GM18511 (cell line): ENCODE results near the gene EBF3.

Experiments used
- ATAC-seq: cut with Tn5 transposase; IDR thresholded peaks from one replicate; pipeline ENCODE4 v1.9.1; 2021; ENCODE audit warnings: mild to moderate bottlenecking, moderate library complexity; ENCODE audit not compliant: unreplicated experiment

EBF3 gene

GRCh38 chr10:129945526-129945925, 18.5 kb downstream of the EBF3 start:
- ATAC-seq: no peak

GRCh38 chr10:129945064-129945463, 19.0 kb downstream of the EBF3 start:
- ATAC-seq: no peak

GRCh38 chr10:129944456-129944855, 19.6 kb downstream of the EBF3 start:
- ATAC-seq: no peak

- no peak for ATAC-seq
Observed at GRCh38 chr10:129942936-129943715, 20.9 kb downstream of the EBF3 start.

GRCh38 chr10:129942391-129942790, 21.7 kb downstream of the EBF3 start:
- ATAC-seq: no peak

GRCh38 chr10:129942019-129942277, 22.1 kb downstream of the EBF3 start:
- no peak for ATAC-seq

GRCh38 chr10:129941199-129942018, 22.7 kb downstream of the EBF3 start:
- no peak for ATAC-seq

DNA sequence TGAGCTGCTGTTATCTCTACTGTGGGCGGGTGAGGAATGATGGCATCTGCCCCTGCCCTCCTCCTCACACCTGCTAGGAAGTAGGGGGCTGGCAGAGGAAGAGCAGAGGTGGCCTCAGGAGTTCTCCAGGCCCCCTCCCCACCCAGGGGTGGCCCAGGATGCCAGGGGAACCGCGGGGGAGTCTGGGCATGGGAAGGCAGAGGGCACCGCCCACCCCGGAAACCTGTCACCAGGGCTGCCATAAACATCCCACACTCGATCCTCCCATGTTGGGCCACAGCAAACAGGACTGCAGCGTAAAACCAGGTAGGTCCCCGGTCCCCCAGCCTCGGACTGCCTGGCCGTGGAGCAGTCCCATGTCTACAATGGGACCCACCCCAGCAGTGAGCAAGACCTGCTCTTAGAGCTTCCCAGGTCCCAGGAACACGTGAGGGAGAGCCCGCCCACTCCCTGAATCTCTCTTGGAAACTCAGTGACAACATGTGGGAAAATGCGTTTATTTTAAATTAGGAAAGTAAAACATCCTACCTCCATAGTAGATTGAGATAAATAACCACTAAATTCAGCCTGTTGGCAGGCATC, 23.4 kb downstream of the EBF3 start:
- ATAC-seq: no peak

DNA sequence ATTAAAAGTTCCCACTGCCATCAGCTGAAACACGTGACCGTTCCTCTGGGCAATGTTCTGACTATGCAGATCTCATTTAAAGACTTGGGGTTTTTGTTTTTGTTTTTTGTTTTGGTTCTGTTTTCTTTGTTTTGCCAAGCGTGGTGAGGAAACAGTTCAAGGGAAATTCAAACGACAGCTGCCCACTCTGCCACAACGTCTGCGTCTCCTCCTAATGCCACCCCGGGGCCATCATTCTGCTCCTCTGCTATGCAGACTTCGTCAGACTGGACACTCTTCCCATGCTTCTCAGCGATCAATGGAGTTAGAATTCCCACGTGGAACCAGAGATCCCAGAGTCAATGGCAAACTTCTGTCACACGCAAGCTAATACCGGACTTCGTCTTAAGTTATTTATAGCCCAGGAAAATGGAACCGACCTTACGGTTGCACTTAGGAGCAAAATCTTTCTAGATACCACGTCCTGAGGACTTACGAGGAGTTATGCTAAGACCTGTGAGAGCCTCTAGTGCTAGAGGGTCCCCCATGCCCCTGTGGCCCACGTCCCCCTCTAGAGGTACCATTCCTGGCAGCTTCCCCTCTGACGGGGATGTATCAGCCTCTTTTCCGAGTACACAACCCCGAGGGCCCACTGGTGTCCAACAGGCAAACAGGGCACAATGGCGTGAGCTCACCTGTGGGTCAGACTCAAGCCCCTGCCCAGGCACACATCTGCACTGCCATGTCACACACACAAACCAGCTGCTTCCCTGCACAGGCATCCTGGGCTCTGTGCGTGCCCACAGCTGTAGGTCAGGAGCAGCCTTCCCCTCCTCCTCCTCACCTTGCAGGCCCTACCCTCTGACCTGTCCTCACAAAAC, 24.4 kb downstream of the EBF3 start:
- ATAC-seq: no peak

DNA sequence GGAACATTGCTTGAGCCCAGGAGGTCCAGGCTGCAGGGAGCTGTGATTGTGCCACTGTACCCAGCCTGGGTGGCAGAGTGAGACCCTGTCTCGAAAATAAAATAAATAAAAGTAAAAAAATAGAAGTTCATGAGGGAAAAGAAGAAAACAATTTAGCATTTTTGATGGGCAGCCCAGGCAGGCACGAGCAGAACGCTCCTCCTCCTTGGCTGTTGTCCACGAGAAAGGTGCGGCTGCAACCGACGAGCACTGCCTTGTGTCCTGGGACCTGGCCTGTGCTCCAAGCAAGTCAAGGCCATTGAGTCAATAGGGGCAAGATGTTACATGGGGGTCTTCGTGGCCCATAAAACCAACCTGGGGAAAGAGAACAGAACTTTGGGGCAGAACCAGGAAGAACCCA, 25.6 kb downstream of the EBF3 start:
- no peak for ATAC-seq

DNA sequence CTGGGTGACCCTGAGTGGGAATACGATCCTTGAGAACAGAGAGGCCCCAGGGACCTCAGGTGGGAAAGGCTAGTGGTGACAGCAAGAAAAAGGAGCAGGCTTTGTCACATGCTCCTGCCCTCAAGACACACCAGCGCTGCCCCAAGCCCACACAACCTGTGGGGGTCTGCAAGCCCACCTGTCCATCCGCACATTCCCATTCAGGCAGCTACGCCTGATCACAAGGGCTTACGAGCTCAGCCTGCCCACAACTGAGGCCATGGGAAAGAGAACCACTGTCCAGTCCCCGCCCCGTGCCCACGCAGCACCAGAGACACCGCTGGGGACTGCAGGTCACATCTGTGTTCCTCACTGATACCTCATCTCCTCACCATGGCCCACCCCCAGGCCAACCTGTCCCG, 26.7 kb downstream of the EBF3 start:
- no peak for ATAC-seq

GRCh38 chr10:129936923-129937300, 27.2 kb downstream of the EBF3 start:
- ATAC-seq: no peak

GRCh38 chr10:129936266-129936922, 27.7 kb downstream of the EBF3 start:
- no peak for ATAC-seq

- no peak for ATAC-seq
Observed at GRCh38 chr10:129935867-129936152, 28.3 kb downstream of the EBF3 start.

DNA sequence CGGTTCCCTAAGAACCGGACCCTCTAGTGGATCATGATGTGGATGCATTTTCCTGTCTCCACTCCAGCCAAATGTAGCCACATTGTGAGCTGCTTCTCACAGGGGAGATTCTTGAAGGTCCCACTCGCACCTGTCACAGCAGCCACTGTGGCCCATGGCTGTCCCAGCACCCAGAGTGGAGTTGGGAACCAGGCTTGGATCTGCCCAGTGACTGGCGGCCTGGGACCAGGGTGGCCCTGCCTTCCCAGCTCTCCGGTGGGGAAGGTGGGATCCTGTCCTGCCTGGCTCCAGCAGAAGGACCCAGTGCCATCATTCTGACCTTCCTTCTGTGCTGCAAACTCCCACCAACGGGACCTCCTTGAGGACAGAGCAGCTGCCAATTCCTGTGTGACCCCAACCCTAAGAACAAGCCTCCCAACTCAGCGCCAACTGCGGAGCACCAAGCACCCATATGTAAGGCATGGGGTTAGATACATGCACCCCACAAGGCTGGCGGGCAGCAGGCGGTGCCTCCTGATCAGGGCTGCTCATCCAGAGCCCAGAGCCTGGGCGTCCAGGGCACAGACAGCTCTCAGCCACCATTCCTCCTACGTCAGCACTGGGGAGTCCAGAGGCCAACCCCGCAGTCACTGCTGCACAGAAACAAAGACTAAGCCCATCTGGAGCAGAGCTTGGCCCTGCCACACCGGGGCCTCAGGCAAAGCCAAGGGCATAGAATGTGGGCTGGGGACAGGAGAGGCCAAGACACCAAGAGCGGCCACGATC, 28.8 kb downstream of the EBF3 start:
- no peak for ATAC-seq

GRCh38 chr10:129934196-129934925, 29.7 kb downstream of the EBF3 start:
- no peak for ATAC-seq

DNA sequence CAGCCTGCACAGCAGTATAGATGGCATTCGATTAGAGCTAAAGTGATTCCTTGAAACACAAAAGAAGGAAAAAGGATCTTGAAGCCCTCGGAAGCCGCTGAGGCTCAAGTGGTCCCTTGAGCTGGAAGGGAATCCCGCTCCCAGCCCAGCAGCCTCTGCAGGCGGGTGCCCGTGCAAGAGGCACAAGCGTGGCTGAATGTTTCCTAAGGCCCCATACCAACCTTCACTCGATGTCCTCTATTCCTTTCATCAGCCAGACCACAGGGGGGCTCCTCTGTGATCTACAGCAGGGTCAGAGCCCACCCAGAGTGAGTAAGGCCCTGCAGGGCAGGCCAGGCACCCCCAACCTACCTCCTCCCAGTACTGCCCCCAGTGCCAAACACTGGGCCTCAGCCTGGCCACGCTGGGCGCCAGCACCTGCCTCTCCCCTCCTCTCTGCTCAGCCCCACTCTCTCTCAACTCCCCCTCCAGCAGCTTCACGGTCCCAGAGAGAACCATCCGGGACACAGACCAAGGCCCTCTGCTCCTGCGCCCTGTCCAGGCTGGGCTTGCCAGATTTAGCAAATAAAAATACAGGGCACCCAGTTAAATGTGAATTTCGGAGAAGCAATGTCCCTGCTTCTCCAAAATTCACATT, 30.5 kb downstream of the EBF3 start:
- ATAC-seq: no peak

- ATAC-seq: no peak
Observed at GRCh38 chr10:129932751-129933433, 31.2 kb downstream of the EBF3 start.

DNA sequence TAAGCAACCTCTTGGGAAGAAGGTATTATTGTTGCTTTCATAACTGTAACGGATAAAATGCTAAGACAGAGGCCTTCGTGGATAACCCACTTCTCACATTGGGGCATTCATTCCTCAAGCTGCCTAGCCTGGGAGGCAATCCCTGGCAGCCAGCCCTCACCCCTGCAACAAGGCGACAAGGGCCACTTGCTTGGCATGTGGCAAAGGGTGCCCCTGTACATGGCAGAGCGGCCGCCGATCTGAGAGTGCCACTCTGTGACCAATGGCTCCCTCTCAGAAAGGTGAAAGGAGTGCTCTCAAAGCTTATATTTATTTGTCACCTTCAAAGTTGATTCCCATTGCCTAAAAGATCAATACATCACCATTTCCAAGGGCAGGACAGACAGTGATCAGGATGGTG, 31.9 kb downstream of the EBF3 start:
- no peak for ATAC-seq
